ENCODE data around the gene HOXD10. TPM values are rescaled to one million over a fixed set of nuclear protein-coding genes. Genes with fewer than 3 reads are reported as not detected.

Gene HOXD10
- total RNA-seq, 4 donors from 2014 or later: 0.31 to 0.67 (median 0.52) TPM; not detected in 1

DNA sequence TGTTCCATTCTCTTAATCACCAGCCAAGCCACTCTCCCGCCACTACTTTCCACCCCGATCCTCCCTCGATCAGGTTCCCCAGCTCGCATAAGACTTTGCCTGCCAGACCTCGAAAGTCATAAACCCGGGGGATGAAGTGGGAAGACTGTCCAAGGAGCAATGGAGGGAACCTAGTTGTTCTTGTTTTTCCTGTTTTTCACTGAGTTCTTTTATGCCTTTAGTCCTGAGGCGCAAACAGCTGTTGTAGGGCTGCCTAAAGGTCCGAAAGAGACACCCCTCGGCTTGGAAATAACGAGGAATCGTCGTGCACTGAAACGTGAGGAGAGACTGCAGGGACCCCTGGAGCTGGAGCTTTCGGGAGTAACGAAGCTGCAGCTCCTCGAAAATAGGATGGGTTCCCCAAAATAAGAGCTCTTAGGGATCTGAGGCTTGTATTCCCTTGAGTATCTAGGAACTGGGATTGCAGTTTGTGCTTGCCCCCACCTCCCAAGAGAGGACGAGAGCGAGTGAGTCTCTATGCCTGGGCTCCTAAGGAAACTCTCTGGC, 18.7 kb upstream of the HOXD10 start:
- peak overlapping the region in 1 of 2 donors; percentile 46 for H3K4me3 ChIP-seq
- H3K4me1 ChIP-seq: peaks cover 0 to 50% (median 20%) of the 10 kb centered on the region in 3 donors
- H3K27me3 ChIP-seq: peaks cover 100% of the 10 kb centered on the region
- no peak overlapping the region for H3K27ac ChIP-seq
- TF ChIP-seq POLR2A (IDR thresholded peaks at IDR 0.05) (no peak), POLR2AphosphoS5 (IDR thresholded peaks at IDR 0.05) (no peak), EP300 (IDR thresholded peaks at IDR 0.05) (no peak)
- TF ChIP-seq, protein P1, sequence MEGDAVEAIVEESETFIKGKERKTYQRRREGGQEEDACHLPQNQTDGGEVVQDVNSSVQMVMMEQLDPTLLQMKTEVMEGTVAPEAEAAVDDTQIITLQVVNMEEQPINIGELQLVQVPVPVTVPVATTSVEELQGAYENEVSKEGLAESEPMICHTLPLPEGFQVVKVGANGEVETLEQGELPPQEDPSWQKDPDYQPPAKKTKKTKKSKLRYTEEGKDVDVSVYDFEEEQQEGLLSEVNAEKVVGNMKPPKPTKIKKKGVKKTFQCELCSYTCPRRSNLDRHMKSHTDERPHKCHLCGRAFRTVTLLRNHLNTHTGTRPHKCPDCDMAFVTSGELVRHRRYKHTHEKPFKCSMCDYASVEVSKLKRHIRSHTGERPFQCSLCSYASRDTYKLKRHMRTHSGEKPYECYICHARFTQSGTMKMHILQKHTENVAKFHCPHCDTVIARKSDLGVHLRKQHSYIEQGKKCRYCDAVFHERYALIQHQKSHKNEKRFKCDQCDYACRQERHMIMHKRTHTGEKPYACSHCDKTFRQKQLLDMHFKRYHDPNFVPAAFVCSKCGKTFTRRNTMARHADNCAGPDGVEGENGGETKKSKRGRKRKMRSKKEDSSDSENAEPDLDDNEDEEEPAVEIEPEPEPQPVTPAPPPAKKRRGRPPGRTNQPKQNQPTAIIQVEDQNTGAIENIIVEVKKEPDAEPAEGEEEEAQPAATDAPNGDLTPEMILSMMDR (IDR thresholded peaks at IDR 0.05): no peak
- no peaks in the 10 kb centered on the region for H3K9me3 ChIP-seq
- WGBS, 2 donors (ENCODE audit: low coverage in 1 of 2): 0 to 3% methylated on average over 6 to 7 of the region's 18 CpGs
- no peaks in the 10 kb centered on the region for H3K36me3 ChIP-seq
- ATAC-seq: no peak

DNA sequence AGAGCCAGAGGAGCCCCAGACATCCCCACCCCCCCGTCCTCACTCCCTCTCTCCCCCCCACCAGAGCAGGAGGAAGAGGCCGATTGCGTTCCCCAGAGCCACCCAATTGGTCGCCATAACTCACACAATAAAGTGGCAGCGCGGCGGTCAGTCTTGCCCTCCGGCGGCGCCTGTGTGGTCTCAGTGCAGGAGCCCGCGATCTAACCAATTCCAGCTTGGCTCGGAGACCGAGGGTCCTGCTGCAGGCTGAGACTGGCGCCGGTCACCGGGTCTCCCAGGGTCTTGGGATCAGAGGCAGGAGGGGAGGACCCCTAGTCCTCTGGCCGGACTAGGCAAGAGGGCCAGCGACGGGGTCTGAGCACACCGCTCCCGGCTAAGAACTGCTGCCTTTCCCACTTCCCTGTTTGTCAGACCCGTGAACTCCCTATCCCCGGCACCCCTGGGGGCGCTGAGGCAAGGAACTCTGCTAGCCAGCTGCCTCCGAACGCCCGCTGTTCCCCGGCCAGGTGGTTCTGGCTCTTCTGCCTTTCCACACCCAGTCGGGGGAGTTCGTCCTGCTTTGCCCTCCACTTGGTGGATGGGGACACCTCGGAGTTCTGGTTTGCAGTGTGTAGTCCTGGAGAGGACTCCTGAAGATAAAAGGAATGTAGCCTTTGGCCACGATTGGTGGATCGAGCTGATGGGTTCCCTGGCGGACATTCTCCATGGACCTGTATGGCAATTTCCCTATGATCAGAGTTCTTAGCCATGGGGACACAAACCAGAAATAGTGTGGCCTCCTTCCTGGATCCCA, 18.0 kb upstream of the HOXD10 start:
- H3K4me3 ChIP-seq: no peak overlapping the region
- no peak overlapping the region for H3K27ac ChIP-seq
- peaks cover 100% of the 10 kb centered on the region for H3K27me3 ChIP-seq
- H3K36me3 ChIP-seq: no peaks in the 10 kb centered on the region
- peaks cover 0 to 43% (median 13%) of the 10 kb centered on the region in 3 donors for H3K4me1 ChIP-seq
- TF ChIP-seq, protein P1 (IDR thresholded peaks at IDR 0.05): no peak
- 0% methylated on average over 3 of the region's 35 CpGs; no CpG with 5 or more reads in 1 of the 2 donors for WGBS, 2 donors (ENCODE audit: low coverage in 1 of 2)
- no peak for ATAC-seq
- no peaks in the 10 kb centered on the region for H3K9me3 ChIP-seq

DNA sequence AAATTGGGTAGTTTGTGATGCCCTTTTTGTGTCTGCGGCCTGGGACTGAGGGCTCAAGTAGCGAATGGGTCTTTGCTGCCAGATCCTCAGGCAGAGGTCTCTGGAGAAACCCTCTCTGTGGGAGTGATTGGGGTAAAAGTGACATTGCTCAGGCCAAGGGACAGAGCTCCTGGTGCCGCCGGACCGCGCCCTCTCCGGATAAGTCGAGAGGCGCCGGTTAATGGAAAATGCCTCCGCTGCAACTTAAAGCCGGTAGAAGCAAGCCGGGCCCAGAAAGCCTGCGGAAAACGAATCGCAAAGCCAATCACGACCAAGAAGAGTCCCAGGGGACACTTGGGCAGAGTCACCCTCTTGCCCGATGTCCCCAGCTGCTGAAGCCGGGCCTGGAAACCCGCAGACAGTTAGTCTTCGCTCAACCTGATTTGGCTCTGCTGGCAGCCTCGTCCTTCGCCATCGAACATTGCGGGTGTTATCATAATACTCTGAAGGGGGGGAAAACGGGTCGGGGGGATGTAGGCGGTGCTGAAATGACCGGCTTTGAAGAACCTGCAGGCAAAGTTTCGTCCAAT, 17.3 kb upstream of the HOXD10 start:
- Histone ChIP-seq H3K36me3 (no peaks in the 10 kb centered on the region), H3K4me1 (peaks cover 0 to 47% (median 19%) of the 10 kb centered on the region in 3 donors), H3K9me3 (no peaks in the 10 kb centered on the region), H3K27ac (no peak overlapping the region), H3K4me3 (no peak overlapping the region), H3K27me3 (peaks cover 100% of the 10 kb centered on the region)
- WGBS, 2 donors (ENCODE audit: low coverage in 1 of 2): 0 to 8% methylated on average over 3 to 14 of the region's 30 CpGs
- TF ChIP-seq POLR2AphosphoS5 (IDR thresholded peaks at IDR 0.05) (no peak), POLR2A (IDR thresholded peaks at IDR 0.05) (no peak), EP300 (IDR thresholded peaks at IDR 0.05) (no peak)
- TF ChIP-seq, protein P1 (IDR thresholded peaks at IDR 0.05): no peak
- ATAC-seq: no peak

DNA sequence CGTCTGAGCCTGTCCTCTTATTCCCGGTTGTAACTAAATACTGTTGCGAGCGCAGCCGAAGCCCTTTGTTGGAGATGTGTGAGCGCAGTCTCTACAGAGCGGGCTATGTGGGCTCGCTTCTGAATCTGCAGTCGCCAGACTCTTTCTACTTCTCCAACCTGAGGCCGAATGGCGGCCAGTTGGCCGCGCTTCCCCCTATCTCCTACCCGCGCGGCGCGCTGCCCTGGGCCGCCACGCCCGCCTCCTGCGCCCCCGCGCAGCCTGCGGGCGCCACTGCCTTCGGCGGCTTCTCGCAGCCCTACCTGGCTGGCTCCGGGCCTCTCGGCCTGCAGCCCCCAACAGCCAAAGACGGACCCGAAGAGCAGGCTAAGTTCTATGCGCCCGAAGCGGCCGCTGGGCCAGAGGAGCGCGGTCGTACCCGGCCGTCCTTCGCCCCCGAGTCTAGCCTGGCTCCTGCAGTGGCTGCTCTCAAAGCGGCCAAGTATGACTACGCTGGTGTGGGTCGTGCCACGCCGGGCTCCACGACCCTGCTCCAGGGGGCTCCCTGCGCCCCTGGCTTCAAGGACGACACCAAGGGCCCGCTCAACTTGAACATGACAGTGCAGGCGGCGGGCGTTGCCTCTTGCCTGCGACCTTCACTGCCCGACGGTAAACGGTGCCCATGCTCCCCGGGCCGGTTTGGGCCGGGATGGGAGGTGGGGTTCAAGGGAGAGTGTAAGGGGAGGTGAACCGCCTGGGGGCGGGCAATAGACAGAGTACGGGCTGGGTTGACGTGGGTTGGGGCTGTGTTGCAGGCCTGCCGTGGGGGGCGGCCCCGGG, 16.6 kb upstream of the HOXD10 start, which contains the start of gene HOXD12:
Gene HOXD12 (plus strand): TSS at position 68 of the 819 bp plus-strand sequence. CDS start 7 bp downstream, at position 75.
- H3K4me3 ChIP-seq: no peak within 1 kb of the TSS
- H3K9me3 ChIP-seq: no peaks in the 10 kb centered on the region
- H3K27ac ChIP-seq: no peak within 1 kb of the TSS
- TF ChIP-seq, protein P1 (IDR thresholded peaks at IDR 0.05): no peak
- TF ChIP-seq POLR2A (IDR thresholded peaks at IDR 0.05) (no peak), EP300 (IDR thresholded peaks at IDR 0.05) (no peak), POLR2AphosphoS5 (IDR thresholded peaks at IDR 0.05) (no peak)
- peaks cover 100% of the 10 kb centered on the region for H3K27me3 ChIP-seq
- H3K36me3 ChIP-seq: no peaks in the 10 kb centered on the region
- peaks cover 0 to 54% (median 25%) of the 10 kb centered on the region in 3 donors for H3K4me1 ChIP-seq
- no CpG with 5 or more reads among the region's 70 CpGs for WGBS, 2 donors (ENCODE audit: low coverage in 1 of 2)
- ATAC-seq: no peak

Data from gastroesophageal sphincter (tissue), 4 donors.